ENCODE data around the gene SLC6A5. TPM values are rescaled to one million over a fixed set of nuclear protein-coding genes. Genes with fewer than 3 reads are reported as not detected.
"Not testable (repeated sequence)": the region's sequence is repeated elsewhere in the genome, so short reads cannot be mapped to it uniquely, and the experiment has no call there.

SLC6A5 gene
- not detected for polyA plus RNA-seq (2012; ENCODE audit: missing spikeins)

- no peak for DNase-seq (ENCODE audit: insufficient read length)
Measured at GRCh38 chr11:20599221-20600019, at the start of gene SLC6A5. TSS of gene SLC6A5 (plus strand) at chr11:20599608. CDS start at chr11:20599673, 65 bp downstream.

GRCh38 chr11:20551096-20551495 lies 48.3 kb upstream of the SLC6A5 start:
- TF ChIP-seq POLR2AphosphoS5 (IDR thresholded peaks at IDR 0.05; ENCODE audit: low read depth, low read length) (no peak), POLR2A (IDR thresholded peaks at IDR 0.05; ENCODE audit: low read depth, low read length) (no peak)
- no peak for FAIRE-seq
- no peak for DNase-seq (ENCODE audit: insufficient read length)

More at GRCh38 chr11:20599221-20600019, at the start of gene SLC6A5:
- FAIRE-seq, result no peak
- TF ChIP-seq TAF1 (IDR thresholded peaks at IDR 0.05; ENCODE audit: borderline replicate concordance, low read depth, low read length) (no peak), POLR2A (IDR thresholded peaks at IDR 0.05; ENCODE audit: low read depth, low read length) (no peak), POLR2AphosphoS5 (IDR thresholded peaks at IDR 0.05; ENCODE audit: low read depth, low read length) (no peak)

- DNase-seq (ENCODE audit: insufficient read length), result no peak
- TF ChIP-seq POLR2A (IDR thresholded peaks at IDR 0.05; ENCODE audit: low read depth, low read length) (no peak), TAF1 (IDR thresholded peaks at IDR 0.05; ENCODE audit: borderline replicate concordance, low read depth, low read length) (no peak), POLR2AphosphoS5 (IDR thresholded peaks at IDR 0.05; ENCODE audit: low read depth, low read length) (no peak)
- FAIRE-seq, result no peak
Measured at GRCh38 chr11:20555783-20556182, 43.6 kb upstream of the SLC6A5 start.

GRCh38 chr11:20556396-20556795 lies 43.0 kb upstream of the SLC6A5 start:
- not testable (repeated sequence) for FAIRE-seq; DNase-seq (ENCODE audit: insufficient read length)

- no peak for DNase-seq (ENCODE audit: insufficient read length)
- TF ChIP-seq TAF1 (IDR thresholded peaks at IDR 0.05; ENCODE audit: borderline replicate concordance, low read depth, low read length), result no peak
- no peak for TF ChIP-seq POLR2A (IDR thresholded peaks at IDR 0.05; ENCODE audit: low read depth, low read length)
- TF ChIP-seq POLR2AphosphoS5 (IDR thresholded peaks at IDR 0.05; ENCODE audit: low read depth, low read length), result no peak
- FAIRE-seq, result no peak
Measured at GRCh38 chr11:20558741-20559140, 40.7 kb upstream of the SLC6A5 start.

GRCh38 chr11:20559523-20560300 lies 39.7 kb upstream of the SLC6A5 start:
- FAIRE-seq (no peak), DNase-seq (ENCODE audit: insufficient read length) (no peak)
- TF ChIP-seq TAF1 (IDR thresholded peaks at IDR 0.05; ENCODE audit: borderline replicate concordance, low read depth, low read length) (no peak), POLR2A (IDR thresholded peaks at IDR 0.05; ENCODE audit: low read depth, low read length) (no peak), POLR2AphosphoS5 (IDR thresholded peaks at IDR 0.05; ENCODE audit: low read depth, low read length) (no peak)

GRCh38 chr11:20561915-20562314 lies 37.5 kb upstream of the SLC6A5 start:
- FAIRE-seq (no peak), DNase-seq (ENCODE audit: insufficient read length) (no peak)
- TF ChIP-seq TAF1 (IDR thresholded peaks at IDR 0.05; ENCODE audit: borderline replicate concordance, low read depth, low read length) (no peak), POLR2A (IDR thresholded peaks at IDR 0.05; ENCODE audit: low read depth, low read length) (no peak), POLR2AphosphoS5 (IDR thresholded peaks at IDR 0.05; ENCODE audit: low read depth, low read length) (no peak)

- no peak for TF ChIP-seq TAF1 (IDR thresholded peaks at IDR 0.05; ENCODE audit: borderline replicate concordance, low read depth, low read length)
- no peak for TF ChIP-seq POLR2AphosphoS5 (IDR thresholded peaks at IDR 0.05; ENCODE audit: low read depth, low read length)
- TF ChIP-seq POLR2A (IDR thresholded peaks at IDR 0.05; ENCODE audit: low read depth, low read length), result no peak
- FAIRE-seq, result no peak
- DNase-seq (ENCODE audit: insufficient read length), result no peak
Measured at GRCh38 chr11:20563866-20564265, 35.5 kb upstream of the SLC6A5 start.

- no peak for DNase-seq (ENCODE audit: insufficient read length)
- FAIRE-seq, result no peak
- no peak for TF ChIP-seq POLR2AphosphoS5 (IDR thresholded peaks at IDR 0.05; ENCODE audit: low read depth, low read length)
Measured at GRCh38 chr11:20564846-20565635, 34.4 kb upstream of the SLC6A5 start.

GRCh38 chr11:20566115-20566514 lies 33.3 kb upstream of the SLC6A5 start:
- FAIRE-seq; DNase-seq (ENCODE audit: insufficient read length): not testable (repeated sequence)

GRCh38 chr11:20566591-20567434 lies 32.6 kb upstream of the SLC6A5 start:
- TF ChIP-seq POLR2AphosphoS5 (IDR thresholded peaks at IDR 0.05; ENCODE audit: low read depth, low read length) (no peak), POLR2A (IDR thresholded peaks at IDR 0.05; ENCODE audit: low read depth, low read length) (no peak), TAF1 (IDR thresholded peaks at IDR 0.05; ENCODE audit: borderline replicate concordance, low read depth, low read length) (no peak)
- no peak for FAIRE-seq
- DNase-seq (ENCODE audit: insufficient read length), result no peak

- DNase-seq (ENCODE audit: insufficient read length); FAIRE-seq: not testable (repeated sequence)
Measured at GRCh38 chr11:20579725-20580124, 19.7 kb upstream of the SLC6A5 start.
